Fibroblast of lung (primary cell): ENCODE results near the gene CD6. TPM values are rescaled to one million over a fixed set of nuclear protein-coding genes. Genes with fewer than 3 reads are reported as not detected.

Experiments
- DNase-seq, 2 donors: peaks; one replicate each; pipeline versions ENCODE4 v3.0.0 to v3.0.0-alpha.2; 2010; ENCODE audit warnings: low read depth in 2 of 2
- H2AFZ ChIP-seq: 2 replicates; pipeline ENCODE4 v1.5.1; 2012; ENCODE audit warnings: low read length, control low read depth, inconsistent platforms
- H3K27ac ChIP-seq: 2 replicates; pipeline ENCODE4 v1.5.1; 2011; ENCODE audit warnings: low read length, control low read depth; ENCODE audit not compliant: insufficient read depth
- H3K27me3 ChIP-seq: 2 replicates; pipeline ENCODE4 v1.5.1; 2011; ENCODE audit warnings: mild to moderate bottlenecking, low read length; ENCODE audit not compliant: control insufficient read depth, insufficient read depth
- H3K36me3 ChIP-seq: 2 replicates; pipeline ENCODE4 v1.5.1; 2011; ENCODE audit warnings: low read length; ENCODE audit not compliant: control insufficient read depth, insufficient read depth
- H3K4me1 ChIP-seq: 2 replicates; pipeline ENCODE4 v1.5.1; 2011; ENCODE audit warnings: low read length; ENCODE audit not compliant: control insufficient read depth, insufficient read depth; ENCODE audit errors: extremely low read depth
- H3K4me2 ChIP-seq: 2 replicates; pipeline ENCODE4 v1.5.1; 2011; ENCODE audit warnings: low read length, control low read depth; ENCODE audit not compliant: insufficient read depth; ENCODE audit errors: extremely low read depth
- H3K4me3 ChIP-seq, 4 experiments: fragments of 200-600 bp in 1 of 4; sonication (generic) in 1 of 4; replicated peaks in 1 of 4; 2 replicates each; pipeline ENCODE4 v1.5.1; 2011 to 2016; ENCODE audit warnings: low read length in 4 of 4, low read depth in 3 of 4, mild to moderate bottlenecking in 3 of 4, control low read depth in 2 of 4, inconsistent platforms in 1 of 4, mixed read lengths in 1 of 4; ENCODE audit not compliant: insufficient read depth in 1 of 4; ENCODE audit errors: control extremely low read depth in 1 of 4
- H3K79me2 ChIP-seq: 2 replicates; pipeline ENCODE4 v1.5.1; 2012; ENCODE audit warnings: mild to moderate bottlenecking, low read length, inconsistent platforms; ENCODE audit not compliant: control insufficient read depth, insufficient read depth
- H3K9ac ChIP-seq: 2 replicates; pipeline ENCODE4 v1.5.1; 2011; ENCODE audit warnings: mild to moderate bottlenecking, low read length, control low read depth; ENCODE audit not compliant: insufficient read depth
- H3K9me3 ChIP-seq: 2 replicates; pipeline ENCODE4 v1.5.1; 2012; ENCODE audit warnings: low read depth, low read length; ENCODE audit not compliant: control insufficient read depth, insufficient read depth
- H4K20me1 ChIP-seq: 2 replicates; pipeline ENCODE4 v1.5.1; 2011; ENCODE audit warnings: low read length; ENCODE audit not compliant: control insufficient read depth, insufficient read depth; ENCODE audit errors: extremely low read depth
- CTCF ChIP-seq, 2 donors: IDR thresholded peaks in 1 of 2; conservative IDR thresholded peaks in 1 of 2; 1 replicate in 1 of 2; 2 replicates in 1 of 2; pipeline ENCODE4 v1.5.1; 2011 to 2012; ENCODE audit warnings: low read length in 2 of 2, control low read depth in 1 of 2, inconsistent platforms in 1 of 2, low read depth in 1 of 2, mild to moderate bottlenecking in 1 of 2
- EZH2 ChIP-seq: IDR thresholded peaks from 2 replicates; pipeline ENCODE4 v1.5.1; 2012; ENCODE audit warnings: low read length, control low read depth, mild to moderate bottlenecking; ENCODE audit errors: missing control alignments
- polyA plus RNA-seq, 2 donors: library from polyadenylated mRNA; depleted of rRNA in 1 of 2; stranded (reverse) in 1 of 2; unstranded in 1 of 2; fragments of >200 nt; gene quantifications; 2 replicates each; pipeline ENCODE4 v1.2.1, GENCODE V29; 2011 to 2012; ENCODE audit warnings: missing spikeins in 1 of 2
- total RNA-seq: library from RNA; depleted of rRNA; stranded (reverse); fragments of >200 nt; gene quantifications from 2 replicates; pipeline ENCODE4 v1.2.1, GENCODE V29; 2014

The CD6 gene
- total and polyA plus RNA-seq, 2 donors (not counting 1 experiment from before 2014, with no cell fraction given) = not detected

DNA sequence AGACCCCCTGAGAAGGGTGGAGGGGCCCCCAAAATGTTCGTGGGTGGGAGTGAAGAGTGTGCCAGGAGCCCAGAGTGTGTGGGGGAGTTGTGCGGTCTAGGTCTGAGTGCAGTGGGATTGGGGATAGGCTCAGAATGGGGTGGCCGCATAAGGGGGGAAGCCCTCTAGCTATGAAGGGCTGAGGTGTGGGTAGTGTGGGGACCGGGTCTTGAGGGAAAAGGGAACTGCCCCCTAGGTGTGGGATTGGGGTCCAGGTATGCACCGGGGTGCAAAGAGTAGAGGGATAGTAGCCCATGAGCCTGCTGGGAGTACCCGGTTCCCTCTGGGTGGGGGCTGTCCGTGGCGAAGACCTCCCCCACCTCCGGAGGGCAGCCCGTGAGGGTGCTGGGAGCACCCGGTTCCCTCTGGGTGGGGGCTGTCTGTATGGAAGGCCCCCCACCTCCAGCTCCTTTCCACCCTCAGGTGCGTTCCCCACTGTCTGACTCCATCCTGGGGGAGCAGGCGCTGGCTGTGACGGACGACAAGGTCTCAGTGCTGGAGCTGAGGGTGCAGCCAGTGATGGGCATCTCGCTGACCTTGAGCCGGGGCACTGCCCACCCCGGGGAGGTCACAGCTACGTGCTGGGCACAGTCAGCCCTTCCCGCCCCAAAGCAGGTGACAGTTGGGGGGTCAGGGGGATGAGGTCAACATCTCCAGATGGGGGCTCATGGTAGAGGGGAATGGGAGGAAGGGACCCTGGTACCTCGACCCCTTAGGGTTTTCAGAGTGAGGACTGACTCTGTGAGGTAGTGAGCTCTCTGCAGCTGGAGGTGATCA is 36.5 kb upstream of the CD6 start:
- DNase-seq = no peak
- no peak overlapping the region for H3K9ac ChIP-seq
- H3K9me3 ChIP-seq = no peaks in the 10 kb centered on the region
- no peak overlapping the region for H3K4me2 ChIP-seq
- H3K36me3 ChIP-seq = no peaks in the 10 kb centered on the region
- no peaks in the 10 kb centered on the region for H3K27me3 ChIP-seq
- no peak for TF ChIP-seq EZH2
- no peak for TF ChIP-seq CTCF (conservative IDR thresholded peaks at IDR 0.05 in 1 of 2, IDR thresholded peaks at IDR 0.05 in 1 of 2; ENCODE audit: low read depth in 1 of 2, low read length in 2 of 2)
- no peak overlapping the region for H2AFZ ChIP-seq
- no peaks in the 10 kb centered on the region for H4K20me1 ChIP-seq
- H3K79me2 ChIP-seq = no peaks in the 10 kb centered on the region
- H3K27ac ChIP-seq = no peak overlapping the region
- no peak overlapping the region for H3K4me3 ChIP-seq
- H3K4me1 ChIP-seq = no peaks in the 10 kb centered on the region

DNA sequence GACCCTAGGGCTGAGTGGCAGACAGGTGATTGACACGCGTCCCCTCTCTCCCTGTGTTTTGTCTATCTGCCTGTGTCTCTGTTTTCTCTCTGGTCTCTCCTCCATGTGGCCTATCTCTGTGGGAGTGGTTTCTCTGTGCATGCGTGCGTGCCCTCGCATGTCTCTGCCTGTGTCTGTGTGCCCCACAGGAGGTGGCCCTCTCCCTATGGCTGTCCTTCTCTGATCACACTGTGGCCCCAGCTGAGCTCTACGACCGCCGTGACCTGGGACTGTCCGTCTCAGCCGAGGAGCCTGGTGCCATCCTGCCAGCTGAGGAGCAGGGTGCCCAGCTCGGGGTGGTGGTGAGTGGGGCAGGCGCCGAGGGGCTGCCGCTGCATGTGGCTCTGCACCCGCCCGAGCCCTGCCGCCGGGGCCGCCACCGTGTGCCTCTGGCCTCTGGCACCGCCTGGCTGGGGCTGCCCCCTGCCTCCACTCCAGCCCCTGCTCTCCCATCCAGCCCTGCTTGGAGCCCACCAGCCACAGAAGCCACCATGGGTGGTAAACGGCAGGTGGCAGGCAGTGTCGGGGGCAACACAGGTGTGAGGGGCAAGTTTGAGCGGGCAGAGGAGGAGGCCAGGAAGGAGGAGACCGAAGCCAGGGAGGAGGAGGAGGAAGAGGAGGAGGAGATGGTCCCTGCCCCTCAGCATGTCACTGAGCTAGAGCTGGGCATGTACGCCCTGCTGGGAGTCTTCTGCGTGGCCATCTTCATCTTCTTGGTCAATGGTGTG is 35.6 kb upstream of the CD6 start:
- Histone ChIP-seq H3K4me3 (no peak overlapping the region), H3K9ac (no peak overlapping the region), H3K9me3 (no peaks in the 10 kb centered on the region), H3K79me2 (no peaks in the 10 kb centered on the region), H3K4me1 (no peaks in the 10 kb centered on the region), H4K20me1 (no peaks in the 10 kb centered on the region), H2AFZ (no peak overlapping the region), H3K4me2 (no peak overlapping the region), H3K27me3 (no peaks in the 10 kb centered on the region), H3K36me3 (no peaks in the 10 kb centered on the region), H3K27ac (no peak overlapping the region)
- DNase-seq = no peak
- TF ChIP-seq EZH2 = no peak
- no peak for TF ChIP-seq CTCF (conservative IDR thresholded peaks at IDR 0.05 in 1 of 2, IDR thresholded peaks at IDR 0.05 in 1 of 2; ENCODE audit: low read depth in 1 of 2, low read length in 2 of 2)

DNA sequence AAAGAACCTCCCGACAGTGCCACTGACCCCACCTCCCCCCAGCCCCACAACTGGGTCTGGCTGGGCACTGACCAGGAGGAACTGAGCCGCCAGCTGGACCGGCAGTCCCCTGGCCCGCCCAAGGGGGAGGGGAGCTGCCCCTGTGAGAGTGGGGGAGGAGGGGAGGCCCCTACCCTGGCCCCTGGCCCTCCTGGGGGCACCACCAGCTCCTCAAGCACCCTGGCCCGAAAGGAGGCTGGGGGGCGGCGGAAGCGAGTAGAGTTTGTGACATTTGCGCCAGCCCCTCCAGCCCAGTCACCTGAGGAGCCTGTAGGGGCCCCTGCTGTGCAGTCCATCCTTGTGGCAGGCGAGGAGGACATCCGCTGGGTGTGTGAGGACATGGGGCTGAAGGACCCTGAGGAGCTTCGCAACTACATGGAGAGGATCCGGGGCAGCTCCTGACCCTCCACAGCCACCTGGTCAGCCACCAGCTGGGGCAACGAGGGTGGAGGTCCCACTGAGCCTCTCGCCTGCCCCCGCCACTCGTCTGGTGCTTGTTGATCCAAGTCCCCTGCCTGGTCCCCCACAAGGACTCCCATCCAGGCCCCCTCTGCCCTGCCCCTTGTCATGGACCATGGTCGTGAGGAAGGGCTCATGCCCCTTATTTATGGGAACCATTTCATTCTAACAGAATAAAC is 34.9 kb upstream of the CD6 start:
- no peak for TF ChIP-seq EZH2
- TF ChIP-seq CTCF (conservative IDR thresholded peaks at IDR 0.05 in 1 of 2, IDR thresholded peaks at IDR 0.05 in 1 of 2; ENCODE audit: low read depth in 1 of 2, low read length in 2 of 2) = no peak

More for the DNA sequence above, 34.9 kb upstream of the CD6 start:
- Histone ChIP-seq H3K27me3 (no peaks in the 10 kb centered on the region), H2AFZ (no peak overlapping the region), H3K9me3 (no peaks in the 10 kb centered on the region), H3K4me1 (no peaks in the 10 kb centered on the region), H3K27ac (no peak overlapping the region), H3K79me2 (no peaks in the 10 kb centered on the region), H3K9ac (no peak overlapping the region), H3K4me2 (no peak overlapping the region), H3K4me3 (no peak overlapping the region), H3K36me3 (peaks cover 2% of the 10 kb centered on the region), H4K20me1 (no peaks in the 10 kb centered on the region)
- DNase-seq = no peak
